LNCaP clone FGC (cell line): Measurements from ENCODE around the gene TSC1.
"Not testable (repeated sequence)": the region's sequence is repeated elsewhere in the genome, so short reads cannot be mapped to it uniquely, and the experiment has no call there.

Experiments
- DNase-seq: peaks from one replicate; pipeline ENCODE4 v3.0.0-alpha.2; 2011; ENCODE audit warnings: low read depth
- H3K4me3 ChIP-seq: 2 replicates; pipeline ENCODE4 v1.5.1; 2011; ENCODE audit warnings: mild to moderate bottlenecking, low read depth, low read length, control low read depth
- TF ChIP-seq, protein P1 (sequence below): IDR thresholded peaks from 2 replicates; pipeline ENCODE4 v1.5.1; 2012; ENCODE audit warnings: mild to moderate bottlenecking; ENCODE audit not compliant: control insufficient read depth, insufficient read depth; ENCODE audit errors: extremely low read depth

The TSC1 gene

DNA sequence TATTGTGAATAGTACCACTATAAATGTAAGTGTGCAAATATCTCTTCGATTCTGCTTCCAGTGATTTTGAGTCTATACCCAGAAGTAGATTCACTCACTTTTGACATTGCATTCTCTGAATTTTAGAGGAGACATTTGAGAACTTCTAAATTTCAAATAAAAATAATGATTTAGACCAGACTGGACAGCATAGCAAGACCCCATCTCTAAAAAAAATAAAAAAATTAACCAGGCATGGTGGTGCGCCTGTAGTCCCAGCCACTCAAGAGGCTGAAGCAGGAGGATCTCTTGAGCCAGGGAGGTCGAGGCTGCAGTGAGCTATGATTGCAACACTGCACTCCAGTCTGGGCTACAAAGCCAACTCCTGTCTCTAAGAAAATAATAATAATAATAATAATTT is 32.2 kb upstream of the TSC1 start:
- no peak for DNase-seq
- TF ChIP-seq, protein P1, sequence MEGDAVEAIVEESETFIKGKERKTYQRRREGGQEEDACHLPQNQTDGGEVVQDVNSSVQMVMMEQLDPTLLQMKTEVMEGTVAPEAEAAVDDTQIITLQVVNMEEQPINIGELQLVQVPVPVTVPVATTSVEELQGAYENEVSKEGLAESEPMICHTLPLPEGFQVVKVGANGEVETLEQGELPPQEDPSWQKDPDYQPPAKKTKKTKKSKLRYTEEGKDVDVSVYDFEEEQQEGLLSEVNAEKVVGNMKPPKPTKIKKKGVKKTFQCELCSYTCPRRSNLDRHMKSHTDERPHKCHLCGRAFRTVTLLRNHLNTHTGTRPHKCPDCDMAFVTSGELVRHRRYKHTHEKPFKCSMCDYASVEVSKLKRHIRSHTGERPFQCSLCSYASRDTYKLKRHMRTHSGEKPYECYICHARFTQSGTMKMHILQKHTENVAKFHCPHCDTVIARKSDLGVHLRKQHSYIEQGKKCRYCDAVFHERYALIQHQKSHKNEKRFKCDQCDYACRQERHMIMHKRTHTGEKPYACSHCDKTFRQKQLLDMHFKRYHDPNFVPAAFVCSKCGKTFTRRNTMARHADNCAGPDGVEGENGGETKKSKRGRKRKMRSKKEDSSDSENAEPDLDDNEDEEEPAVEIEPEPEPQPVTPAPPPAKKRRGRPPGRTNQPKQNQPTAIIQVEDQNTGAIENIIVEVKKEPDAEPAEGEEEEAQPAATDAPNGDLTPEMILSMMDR, result no peak
- H3K4me3 ChIP-seq, result no peak overlapping the region

DNA sequence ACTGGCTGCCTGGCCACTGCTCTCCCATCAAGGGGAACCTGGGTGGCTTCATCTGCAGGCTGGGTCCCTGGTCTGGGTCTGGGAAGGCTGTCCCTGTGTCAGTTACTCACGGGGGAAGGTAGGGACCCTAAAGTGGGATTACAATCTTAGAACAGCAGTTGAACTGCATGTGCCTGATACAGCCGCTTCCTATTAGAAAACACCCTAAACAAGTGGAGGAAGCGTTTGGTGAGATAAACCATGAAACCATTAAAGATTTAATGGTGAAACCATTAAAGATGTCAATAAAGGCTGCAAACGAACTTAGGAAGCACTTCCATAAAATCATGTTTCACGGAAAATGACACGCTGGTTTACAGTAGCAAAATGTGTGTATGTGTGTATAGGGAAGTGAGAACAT is 31.5 kb upstream of the TSC1 start:
- no peak for DNase-seq
- TF ChIP-seq, protein P1, result no peak
- H3K4me3 ChIP-seq, result no peak overlapping the region

DNA sequence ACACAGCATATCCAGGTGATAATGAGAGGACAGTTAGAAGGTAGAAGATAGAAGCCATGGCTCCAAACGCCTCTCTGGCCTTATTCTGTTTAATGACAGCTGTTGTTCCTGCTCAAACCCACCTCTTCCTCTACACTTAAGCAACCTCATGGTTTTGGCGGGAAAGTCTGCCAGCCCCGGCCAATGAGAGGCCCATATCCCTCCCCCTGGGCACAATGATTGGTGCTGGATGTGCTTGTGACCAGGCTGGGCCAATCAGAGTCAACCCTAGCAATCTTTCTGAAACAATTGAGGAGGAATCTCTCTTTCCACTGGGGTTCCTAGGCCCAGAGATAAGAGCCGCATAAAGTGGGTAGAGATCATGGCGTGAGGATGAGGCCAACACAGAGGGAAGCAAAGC is 29.3 kb upstream of the TSC1 start:
- DNase-seq, result no peak
- TF ChIP-seq, protein P1, result no peak
- no peak overlapping the region for H3K4me3 ChIP-seq

DNA sequence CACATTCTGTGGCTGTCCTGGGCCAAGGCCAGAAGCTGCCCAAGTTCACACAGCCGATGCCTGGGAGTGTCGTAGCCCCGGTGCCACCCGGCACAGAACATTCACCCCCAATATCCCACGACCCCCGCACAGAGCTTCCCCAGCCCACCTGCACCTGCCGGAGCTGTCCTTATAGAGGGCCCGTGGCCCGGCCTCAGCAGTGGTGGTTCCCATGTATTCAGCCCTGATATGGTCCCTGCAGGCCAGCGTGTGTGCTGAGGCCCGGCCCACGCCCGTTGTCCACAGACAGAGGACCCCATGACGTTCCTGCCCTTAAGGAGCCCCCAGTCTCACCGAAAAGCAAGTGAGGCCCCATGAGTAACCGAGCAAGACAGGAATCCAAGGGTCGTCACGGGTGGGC is 28.8 kb upstream of the TSC1 start:
- no peak for DNase-seq
- no peak overlapping the region for H3K4me3 ChIP-seq
- TF ChIP-seq, protein P1, result no peak

DNA sequence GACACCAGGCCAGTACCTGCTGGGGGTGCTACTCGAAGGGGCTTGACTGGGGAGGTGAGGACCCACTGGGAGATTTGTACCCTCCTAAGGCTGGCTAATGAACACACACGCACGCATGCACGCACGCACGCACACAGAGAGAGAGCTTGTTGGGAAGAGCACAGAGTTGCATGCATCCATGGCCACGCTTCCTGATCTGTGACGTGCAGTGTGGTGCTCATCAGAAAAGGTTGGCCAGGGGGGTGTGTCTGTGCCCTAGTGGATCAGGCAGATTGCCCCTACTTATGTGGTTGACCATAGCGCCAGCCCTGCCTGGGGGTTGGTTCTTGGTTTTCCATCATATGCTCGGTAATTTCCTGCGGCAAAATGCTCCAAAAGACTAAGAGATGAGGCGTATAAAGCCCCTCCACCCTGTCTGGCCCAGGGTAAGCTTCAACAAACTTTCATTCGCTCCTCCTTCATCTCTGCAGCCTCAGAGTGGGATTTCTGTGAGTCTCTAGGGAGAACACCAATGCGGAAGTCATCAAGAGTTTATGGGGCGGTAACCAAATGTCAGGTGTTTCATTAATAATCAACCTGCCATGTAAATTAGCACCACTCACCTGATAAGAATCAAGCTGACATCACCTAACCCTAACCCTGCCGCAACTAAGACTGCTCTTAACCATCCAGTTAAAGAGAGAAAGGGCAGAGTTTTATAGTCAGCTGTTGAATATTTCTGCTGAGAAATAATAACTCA is 26.1 kb upstream of the TSC1 start:
- H3K4me3 ChIP-seq, result no peak overlapping the region
- TF ChIP-seq, protein P1, result no peak
- DNase-seq, result no peak

DNA sequence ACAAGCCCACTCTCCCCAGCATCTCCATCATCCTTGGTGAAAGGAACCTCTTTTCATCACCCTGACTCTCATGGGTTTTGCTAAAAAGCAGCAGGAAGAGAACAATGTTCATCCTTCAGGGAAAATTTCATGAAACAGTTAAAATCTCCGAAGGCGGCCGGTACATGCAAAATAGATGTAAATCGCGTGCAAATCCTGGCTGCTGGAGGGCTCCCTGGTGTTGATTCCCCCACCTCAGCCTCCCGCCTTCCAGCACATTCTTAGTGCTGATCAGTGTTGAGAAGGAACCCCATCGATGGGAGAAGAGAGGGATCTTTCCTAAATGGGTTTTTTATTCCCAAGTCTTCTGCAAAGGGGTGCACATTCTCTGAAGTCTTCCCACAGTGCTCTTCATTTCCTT is 25.4 kb upstream of the TSC1 start:
- no peak for DNase-seq
- no peak overlapping the region for H3K4me3 ChIP-seq
- TF ChIP-seq, protein P1, result no peak

DNA sequence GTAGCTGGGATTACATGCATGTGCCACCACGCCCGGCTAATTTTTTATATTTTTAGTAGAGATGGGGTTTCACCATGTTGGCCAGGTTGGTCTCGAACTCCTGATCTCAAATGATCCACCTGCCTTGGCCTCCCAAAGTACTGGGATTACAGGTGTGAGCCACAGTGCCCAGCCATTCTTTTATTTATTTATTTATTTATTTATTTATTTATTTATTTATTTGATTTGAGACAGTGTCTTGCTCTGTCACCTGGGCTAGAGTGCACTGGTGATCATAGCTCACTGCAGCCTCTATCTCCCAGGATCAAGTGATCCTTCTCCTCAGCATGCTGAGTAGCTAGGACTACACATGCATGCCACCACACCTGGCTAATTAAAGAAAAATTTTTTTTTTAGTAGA is 23.5 kb upstream of the TSC1 start:
- H3K4me3 ChIP-seq, DNase-seq: not testable (repeated sequence)
